Sigmoid colon (tissue), 7 donors: ENCODE results near the gene USP9X. TPM values are rescaled to one million over a fixed set of nuclear protein-coding genes. Genes with fewer than 3 reads are reported as not detected.

Source experiments
- DNase-seq: peaks from one replicate; pipeline ENCODE4 v3.0.0-alpha.2; 2019
- H3K27ac ChIP-seq, 4 donors: fragments of 200-600 bp; sonication (generic); one replicate each; pipeline ENCODE4 v1.5.1; 2016 to 2019; ENCODE audit warnings: mild to moderate bottlenecking in 1 of 4
- H3K27me3 ChIP-seq, 3 donors: fragments of 200-600 bp; sonication (generic); one replicate each; pipeline ENCODE4 v1.5.1; 2019; ENCODE audit warnings: mild to moderate bottlenecking in 1 of 3
- H3K36me3 ChIP-seq, 4 donors: fragments of 200-600 bp; sonication (generic); one replicate each; pipeline ENCODE4 v1.5.1; 2016 to 2019
- H3K4me1 ChIP-seq, 4 donors: fragments of 200-600 bp; sonication (generic); one replicate each; pipeline ENCODE4 v1.5.1; 2017 to 2019
- H3K4me3 ChIP-seq, 4 donors: fragments of 200-600 bp; sonication (generic); one replicate each; pipeline ENCODE4 v1.5.1; 2017 to 2019; ENCODE audit warnings: mild to moderate bottlenecking in 2 of 4, moderate library complexity in 1 of 4
- H3K9me3 ChIP-seq, 4 donors: fragments of 200-600 bp in 3 of 4; sonication (generic) in 3 of 4; one replicate each; pipeline versions ENCODE4 v1.5.1 to v1.6.1; 2013 to 2019
- EP300 ChIP-seq, 4 donors: sonication (generic); formaldehyde crosslinking; IDR thresholded peaks; one replicate each; pipeline ENCODE4 v1.6.1; 2017; ENCODE audit warnings: antibody characterized with exemption in 4 of 4
- POLR2A ChIP-seq, 2 donors: fragments of 450-650 bp; IDR thresholded peaks; one replicate each; pipeline ENCODE4 v1.6.1; 2016; ENCODE audit warnings: antibody characterized with exemption in 2 of 2, mild to moderate bottlenecking in 2 of 2, moderate library complexity in 2 of 2
- POLR2AphosphoS5 ChIP-seq, 4 donors: sonication (generic); formaldehyde crosslinking; IDR thresholded peaks; one replicate each; pipeline ENCODE4 v1.6.1; 2017; ENCODE audit warnings: antibody characterized with exemption in 4 of 4
- WGBS, 2 donors: extraction: QIAGEN DNeasy Blood & Tissue Kit; methylation state at CpG; one replicate each; pipeline ENCODE4 v1.1.7; 2013; 5-methylcytosine and 5-hydroxymethylcytosine counted together
- intact Hi-C: fragments of 100-400 bp; cut with DNase I; formaldehyde crosslinking; loops from one replicate; pipeline ENCODE4 v1.15.1; 2023
- polyA plus RNA-seq, 3 donors: library from polyadenylated mRNA; stranded (reverse); fragments of 200-250 nt; gene quantifications; one replicate each; pipeline ENCODE4 v1.2.3, GENCODE V29; 2013
- total RNA-seq, 4 donors: library from RNA; depleted of rRNA; stranded (reverse); fragments of >200 nt; gene quantifications; one replicate each; pipeline ENCODE4 v1.1.0, GENCODE V29; 2016
- TF ChIP-seq, protein P1 (sequence below), 4 experiments: fragments of 450-650 bp in 3 of 4; fragments of 200-600 bp in 1 of 4; IDR thresholded peaks; one replicate each; pipeline ENCODE4 v1.5.1; 2016 to 2019; ENCODE audit warnings: antibody characterized with exemption in 4 of 4, mild to moderate bottlenecking in 3 of 4, moderate library complexity in 2 of 4
- donor health status: healthy with polysubstance abuse.
- donor health status: Bipolar disorder and iron deficiency.
- donor health status: healthy.

The USP9X gene
- total and polyA plus RNA-seq, 7 donors, result 9.6 to 84.5 (median 64.3) TPM

DNA sequence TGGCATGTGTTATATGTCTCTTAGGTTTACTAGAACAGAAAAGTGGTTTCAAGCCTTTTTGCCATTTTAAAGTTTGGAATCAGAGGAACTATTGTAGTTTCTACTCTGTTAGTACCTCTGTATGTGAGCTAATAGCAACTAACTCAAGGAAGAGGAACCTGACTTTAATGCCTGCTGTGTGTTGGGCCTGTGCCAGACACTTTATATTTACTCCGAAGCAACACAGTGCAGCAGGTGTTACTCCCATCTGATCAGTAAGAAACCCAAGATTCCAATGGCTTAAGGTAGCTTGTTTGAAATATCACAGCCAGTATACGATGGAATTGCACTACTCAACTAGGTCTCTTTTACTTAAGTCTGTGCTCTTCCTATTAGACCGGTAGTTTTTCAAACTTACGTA, 79.2 kb downstream of the USP9X start:
- TF ChIP-seq EP300 (IDR thresholded peaks at IDR 0.05), result no peak
- TF ChIP-seq, protein P1, sequence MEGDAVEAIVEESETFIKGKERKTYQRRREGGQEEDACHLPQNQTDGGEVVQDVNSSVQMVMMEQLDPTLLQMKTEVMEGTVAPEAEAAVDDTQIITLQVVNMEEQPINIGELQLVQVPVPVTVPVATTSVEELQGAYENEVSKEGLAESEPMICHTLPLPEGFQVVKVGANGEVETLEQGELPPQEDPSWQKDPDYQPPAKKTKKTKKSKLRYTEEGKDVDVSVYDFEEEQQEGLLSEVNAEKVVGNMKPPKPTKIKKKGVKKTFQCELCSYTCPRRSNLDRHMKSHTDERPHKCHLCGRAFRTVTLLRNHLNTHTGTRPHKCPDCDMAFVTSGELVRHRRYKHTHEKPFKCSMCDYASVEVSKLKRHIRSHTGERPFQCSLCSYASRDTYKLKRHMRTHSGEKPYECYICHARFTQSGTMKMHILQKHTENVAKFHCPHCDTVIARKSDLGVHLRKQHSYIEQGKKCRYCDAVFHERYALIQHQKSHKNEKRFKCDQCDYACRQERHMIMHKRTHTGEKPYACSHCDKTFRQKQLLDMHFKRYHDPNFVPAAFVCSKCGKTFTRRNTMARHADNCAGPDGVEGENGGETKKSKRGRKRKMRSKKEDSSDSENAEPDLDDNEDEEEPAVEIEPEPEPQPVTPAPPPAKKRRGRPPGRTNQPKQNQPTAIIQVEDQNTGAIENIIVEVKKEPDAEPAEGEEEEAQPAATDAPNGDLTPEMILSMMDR (IDR thresholded peaks at IDR 0.05), result no peak
- TF ChIP-seq POLR2A (IDR thresholded peaks at IDR 0.05), result no peak
- TF ChIP-seq POLR2AphosphoS5 (IDR thresholded peaks at IDR 0.05), result no peak

DNA sequence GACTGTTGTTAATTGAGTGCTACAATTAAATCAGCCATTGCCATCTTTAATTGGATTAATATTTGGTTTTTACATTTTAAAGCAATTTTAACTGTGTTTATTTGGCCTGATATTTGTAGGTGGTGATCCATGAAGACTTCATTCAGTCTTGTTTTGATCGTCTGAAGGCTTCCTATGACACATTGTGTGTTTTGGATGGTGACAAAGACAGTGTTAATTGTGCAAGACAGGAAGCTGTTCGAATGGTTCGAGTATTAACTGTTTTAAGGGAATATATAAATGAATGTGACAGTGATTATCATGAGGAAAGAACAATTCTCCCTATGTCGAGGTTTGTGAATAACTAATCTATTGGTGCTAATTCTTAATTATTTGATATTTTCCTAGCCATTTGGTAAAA, 82.6 kb downstream of the USP9X start:
- DNase-seq, result no peak
- Histone ChIP-seq H3K4me1 (no peaks in the 10 kb centered on the region), H3K27ac (no peak overlapping the region), H3K4me3 (no peak overlapping the region), H3K36me3 (peaks cover 0 to 31% (median 6%) of the 10 kb centered on the region in 4 donors), H3K9me3 (no peaks in the 10 kb centered on the region), H3K27me3 (no peaks in the 10 kb centered on the region)
- intact Hi-C loops, result no loop called here
- no peak for TF ChIP-seq EP300 (IDR thresholded peaks at IDR 0.05)
- TF ChIP-seq, protein P1 (IDR thresholded peaks at IDR 0.05), result no peak
- no peak for TF ChIP-seq POLR2A (IDR thresholded peaks at IDR 0.05)
- TF ChIP-seq POLR2AphosphoS5 (IDR thresholded peaks at IDR 0.05), result no peak
- WGBS, 2 donors, result 70 to 78% methylated on average over 4 of the region's 4 CpGs

More for the DNA sequence above, 79.2 kb downstream of the USP9X start:
- Histone ChIP-seq H3K9me3 (no peaks in the 10 kb centered on the region), H3K4me3 (no peak overlapping the region), H3K36me3 (peaks cover 0 to 12% (median 0%) of the 10 kb centered on the region in 4 donors), H3K4me1 (no peaks in the 10 kb centered on the region), H3K27me3 (no peaks in the 10 kb centered on the region), H3K27ac (no peak overlapping the region)
- WGBS, 2 donors, result 32 to 69% methylated on average over 4 of the region's 4 CpGs
- DNase-seq, result no peak
- intact Hi-C loops, result no loop called here

DNA sequence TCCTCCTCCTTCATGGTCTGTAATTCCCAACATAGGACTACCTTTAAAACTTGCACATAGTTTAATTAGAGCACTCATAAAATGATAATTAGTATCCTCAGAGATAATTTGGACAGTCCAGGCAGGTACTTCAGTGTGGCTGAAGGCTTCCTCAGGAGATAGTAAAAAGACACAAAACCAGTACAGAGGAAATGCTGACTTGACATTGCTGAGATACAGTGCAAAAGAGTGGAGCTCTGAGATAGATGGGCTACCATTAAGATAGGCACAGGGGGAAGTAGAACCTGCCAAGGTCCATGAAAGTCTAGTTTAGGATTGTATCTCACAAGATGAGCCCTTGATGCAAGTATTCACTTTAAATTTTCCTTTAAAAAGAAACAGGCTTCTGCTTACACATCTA, 91.0 kb downstream of the USP9X start:
- Histone ChIP-seq H3K4me1 (peaks cover 0 to 7% (median 0%) of the 10 kb centered on the region in 4 donors), H3K36me3 (peaks cover 0 to under 1% (median 0%) of the 10 kb centered on the region in 4 donors), H3K27ac (no peak overlapping the region), H3K9me3 (no peaks in the 10 kb centered on the region), H3K4me3 (no peak overlapping the region), H3K27me3 (no peaks in the 10 kb centered on the region)
- no peak for DNase-seq
- intact Hi-C loops, result loop anchor here (5.0 kb wide), 1 partner anchor 76 kb away; no protein-coding TSS in a partner anchor
- TF ChIP-seq POLR2A (IDR thresholded peaks at IDR 0.05) (no peak), EP300 (IDR thresholded peaks at IDR 0.05) (no peak)

GRCh38 chrX:41177297-41177696, 92.1 kb downstream of the USP9X start:
- no peak for DNase-seq
- H3K36me3 ChIP-seq, result no peaks in the 10 kb centered on the region
- intact Hi-C loops, result loop anchor here (5.0 kb wide), 1 partner anchor 75 kb away; no protein-coding TSS in a partner anchor
- TF ChIP-seq, protein P1 (IDR thresholded peaks at IDR 0.05), result no peak
- TF ChIP-seq EP300 (IDR thresholded peaks at IDR 0.05) (no peak), POLR2AphosphoS5 (IDR thresholded peaks at IDR 0.05) (no peak), POLR2A (IDR thresholded peaks at IDR 0.05) (no peak)
- WGBS, 2 donors, result 94 to 97% methylated on average over 3 of the region's 3 CpGs
- no peaks in the 10 kb centered on the region for H3K9me3 ChIP-seq
- H3K27me3 ChIP-seq, result no peaks in the 10 kb centered on the region
- no peak overlapping the region for H3K4me3 ChIP-seq
- no peak overlapping the region for H3K27ac ChIP-seq
- H3K4me1 ChIP-seq, result peaks cover 0 to 7% (median 0%) of the 10 kb centered on the region in 4 donors

- intact Hi-C loops, result loop anchor here (5.0 kb wide), 1 partner anchor 74 kb away; no protein-coding TSS in a partner anchor
- TF ChIP-seq POLR2AphosphoS5 (IDR thresholded peaks at IDR 0.05) (no peak), EP300 (IDR thresholded peaks at IDR 0.05) (no peak), POLR2A (IDR thresholded peaks at IDR 0.05) (no peak)
- TF ChIP-seq, protein P1 (IDR thresholded peaks at IDR 0.05), result no peak
- Histone ChIP-seq H3K27me3 (no peaks in the 10 kb centered on the region), H3K36me3 (no peaks in the 10 kb centered on the region), H3K4me3 (no peak overlapping the region), H3K4me1 (peaks cover 0 to 7% (median 0%) of the 10 kb centered on the region in 4 donors), H3K27ac (no peak overlapping the region), H3K9me3 (no peaks in the 10 kb centered on the region)
- no peak for DNase-seq
- WGBS, 2 donors, result 86 to 92% methylated on average over 7 of the region's 7 CpGs
These were observed 93.0 kb downstream of the USP9X start for GRCh38 chrX:41178201-41178600.
